HG03097 (cell line): ENCODE measurements around the gene AK5.

Source experiments
- ATAC-seq: cut with Tn5 transposase; IDR thresholded peaks from one replicate; pipeline ENCODE4 v1.9.1; 2021; ENCODE audit not compliant: unreplicated experiment, low FRiP score

Gene AK5

GRCh38 chr1:77430966-77431690 is 149.3 kb downstream of the AK5 start:
- ATAC-seq: no peak

- no peak for ATAC-seq
Observed at GRCh38 chr1:77433934-77434333, 152.1 kb downstream of the AK5 start.

GRCh38 chr1:77434967-77435366 is 153.1 kb downstream of the AK5 start:
- ATAC-seq: no peak

- no peak for ATAC-seq
Observed at GRCh38 chr1:77438236-77438913, 156.6 kb downstream of the AK5 start.

GRCh38 chr1:77446841-77447555 is 165.2 kb downstream of the AK5 start:
- ATAC-seq: no peak

- ATAC-seq: no peak
Observed at GRCh38 chr1:77447669-77448068, 165.8 kb downstream of the AK5 start.

GRCh38 chr1:77459881-77460280 is 178.1 kb downstream of the AK5 start:
- no peak for ATAC-seq

- no peak for ATAC-seq
Observed at GRCh38 chr1:77461691-77462090, 179.9 kb downstream of the AK5 start.

GRCh38 chr1:77463216-77463615 is 181.4 kb downstream of the AK5 start:
- ATAC-seq: no peak

GRCh38 chr1:77465139-77465538 is 183.3 kb downstream of the AK5 start:
- no peak for ATAC-seq

GRCh38 chr1:77465922-77466321 is 184.1 kb downstream of the AK5 start:
- no peak for ATAC-seq

GRCh38 chr1:77467021-77467595 is 185.3 kb downstream of the AK5 start:
- no peak for ATAC-seq

- no peak for ATAC-seq
Observed at GRCh38 chr1:77467741-77468140, 185.9 kb downstream of the AK5 start.

GRCh38 chr1:77468257-77468948 is 186.6 kb downstream of the AK5 start:
- ATAC-seq: no peak

GRCh38 chr1:77468949-77469710 is 187.3 kb downstream of the AK5 start:
- ATAC-seq: no peak

- no peak for ATAC-seq
Observed at GRCh38 chr1:77471691-77472090, 189.9 kb downstream of the AK5 start.

GRCh38 chr1:77473690-77474089 is 191.9 kb downstream of the AK5 start:
- no peak for ATAC-seq

- ATAC-seq: no peak
Observed at GRCh38 chr1:77475641-77476040, 193.8 kb downstream of the AK5 start.

GRCh38 chr1:77476475-77476874 is 194.7 kb downstream of the AK5 start:
- ATAC-seq: no peak

GRCh38 chr1:77484334-77484733 is 202.5 kb downstream of the AK5 start:
- no peak for ATAC-seq
